T-helper 9 cell (primary cell): ENCODE measurements around the gene HARS2.
"Not testable (repeated sequence)": the region's sequence is repeated elsewhere in the genome, so short reads cannot be mapped to it uniquely, and the experiment has no call there.

Experiments used
- DNase-seq: peaks from one replicate; pipeline ENCODE4 v3.0.0-alpha.2; 2020

The HARS2 gene

GRCh38 chr5:140700177-140701144 is 9.2 kb downstream of the HARS2 start, which contains the start of gene ZMAT2:
ZMAT2 (plus strand) TSS chr5:140700447; CDS start chr5:140700461, 14 bp downstream.
- DNase-seq: peak; percentile 86

GRCh38 chr5:140707812-140708211 is 16.6 kb downstream of the HARS2 start:
- DNase-seq: no peak

- not testable (repeated sequence) for DNase-seq
These were observed 17.5 kb downstream of the HARS2 start for GRCh38 chr5:140708787-140709186.

GRCh38 chr5:140710899-140711552 is 19.8 kb downstream of the HARS2 start:
- peak; percentile 57 for DNase-seq

GRCh38 chr5:140711794-140712193 is 20.5 kb downstream of the HARS2 start:
- no peak for DNase-seq

GRCh38 chr5:140713562-140714094 is 22.4 kb downstream of the HARS2 start:
- DNase-seq: no peak

- not testable (repeated sequence) for DNase-seq
These were observed 25.0 kb downstream of the HARS2 start for GRCh38 chr5:140716238-140716637.

- no peak for DNase-seq
These were observed 27.0 kb downstream of the HARS2 start for GRCh38 chr5:140718266-140718592.

- not testable (repeated sequence) for DNase-seq
These were observed 29.5 kb downstream of the HARS2 start for GRCh38 chr5:140720738-140721137.

GRCh38 chr5:140721395-140721794 is 30.1 kb downstream of the HARS2 start:
- not testable (repeated sequence) for DNase-seq

GRCh38 chr5:140725799-140726471 is 34.7 kb downstream of the HARS2 start:
- DNase-seq: peak; percentile 45

- DNase-seq: no peak
These were observed 41.8 kb downstream of the HARS2 start for GRCh38 chr5:140733098-140733497.

- DNase-seq: no peak
These were observed 43.1 kb downstream of the HARS2 start for GRCh38 chr5:140734354-140734753.

- DNase-seq: no peak
These were observed 46.2 kb downstream of the HARS2 start for GRCh38 chr5:140737486-140737885.

- no peak for DNase-seq
These were observed 50.7 kb downstream of the HARS2 start for GRCh38 chr5:140741967-140742366.
